ENCODE results near the gene HOXA3.

DNA sequence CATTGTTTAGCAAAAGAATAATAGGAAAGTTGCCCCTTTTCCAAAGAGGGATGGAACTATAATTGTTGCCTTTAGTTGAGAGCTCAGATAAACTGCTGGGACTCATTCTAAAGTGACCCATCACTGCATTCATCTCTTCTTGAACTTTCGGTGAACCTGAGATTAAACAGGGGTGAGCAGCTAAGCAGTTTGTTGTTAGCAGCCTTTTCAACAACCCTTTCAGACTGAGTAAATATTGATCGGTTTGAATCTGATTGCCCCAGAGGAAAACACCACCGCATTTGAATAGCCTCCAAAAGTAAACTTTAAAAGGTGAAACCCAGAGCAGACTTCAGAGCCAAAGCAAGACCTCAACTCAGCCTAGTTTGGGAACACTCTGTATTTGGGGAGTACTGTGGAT lies 61.3 kb downstream of the HOXA3 start:
- no peak for TF ChIP-seq CTCF (conservative IDR thresholded peaks at IDR 0.05)
- no peak for TF ChIP-seq ZFX (IDR thresholded peaks at IDR 0.05)
